Body of pancreas (tissue), 4 donors: ENCODE results near the gene PAGE3. TPM values are rescaled to one million over a fixed set of nuclear protein-coding genes. Genes with fewer than 3 reads are reported as not detected.

Experiments used
- ATAC-seq: fragments of 150-250 bp; one replicate; pipeline ENCODE4 v1.9.1; 2016
- DNase-seq, 4 donors: peaks; one replicate each; pipeline ENCODE4 v3.0.0-alpha.2; 2019
- H3K27ac ChIP-seq, 4 donors: fragments of 200-600 bp; sonication (generic); 1 replicate in 3 of 4; 2 replicates in 1 of 4; pipeline versions ENCODE4 v1.5.1 to v1.6.1; 2016 to 2019; ENCODE audit warnings: mild to moderate bottlenecking in 1 of 4, mixed read lengths in 1 of 4, moderate library complexity in 1 of 4
- H3K27me3 ChIP-seq, 2 donors: fragments of 200-600 bp; sonication (generic); one replicate each; pipeline ENCODE4 v1.6.0; 2016; ENCODE audit warnings: mild to moderate bottlenecking in 1 of 2
- H3K36me3 ChIP-seq, 2 donors: fragments of 200-600 bp; sonication (generic); replicated peaks in 1 of 2; 2 replicates each; pipeline ENCODE4 v1.5.1; 2016; ENCODE audit warnings: low read depth in 2 of 2; ENCODE audit not compliant: insufficient read depth in 1 of 2
- H3K4me1 ChIP-seq: fragments of 200-600 bp; sonication (generic); one replicate; pipeline ENCODE4 v1.6.0; 2016
- H3K4me3 ChIP-seq, 2 donors: fragments of 200-600 bp; sonication (generic); 1 replicate in 1 of 2; 2 replicates in 1 of 2; pipeline ENCODE4 v1.5.1; 2016 to 2019
- H3K9me3 ChIP-seq, 3 donors: fragments of 200-600 bp; sonication (generic); 1 replicate in 2 of 3; 2 replicates in 1 of 3; pipeline ENCODE4 v1.5.1; 2016
- CTCF ChIP-seq, 7 experiments: fragments of 450-650 bp in 4 of 7; fragments of 200-600 bp in 3 of 7; sonication (generic) in 3 of 7; IDR thresholded peaks; one replicate each; pipeline ENCODE4 v1.5.1; 2016 to 2019; ENCODE audit warnings: antibody characterized with exemption in 7 of 7
- POLR2A ChIP-seq, 3 donors: fragments of 450-650 bp; IDR thresholded peaks; one replicate each; pipeline ENCODE4 v1.6.1; 2016; ENCODE audit warnings: antibody characterized with exemption in 3 of 3, mild to moderate bottlenecking in 2 of 3
- WGBS, 2 donors: methylation state at CpG; one replicate each; pipeline ENCODE4 v1.1.5; 2017; 5-methylcytosine and 5-hydroxymethylcytosine counted together
- intact Hi-C: fragments of 100-400 bp; cut with DNase I; formaldehyde crosslinking; loops from one replicate; pipeline ENCODE4 v1.15.1; 2023
- total RNA-seq, 2 donors: library from RNA; depleted of rRNA; stranded (reverse); fragments of >200 nt; gene quantifications; one replicate each; pipeline ENCODE4 v1.1.0, GENCODE V29; 2016

The PAGE3 gene
- total RNA-seq, 2 donors from 2014 or later: not detected

GRCh38 chrX:55210931-55211677 lies 53.6 kb downstream of the PAGE3 start:
- no peak overlapping the region for H3K4me3 ChIP-seq
- no peaks in the 10 kb centered on the region for H3K9me3 ChIP-seq
- H3K27me3 ChIP-seq: no peaks in the 10 kb centered on the region
- intact Hi-C loops: no loop called here
- H3K27ac ChIP-seq: no peak overlapping the region
- no peaks in the 10 kb centered on the region for H3K4me1 ChIP-seq
- WGBS, 2 donors: 42 to 52% methylated on average over 13 of the region's 13 CpGs
- TF ChIP-seq POLR2A (IDR thresholded peaks at IDR 0.05) (no peak), CTCF (IDR thresholded peaks at IDR 0.05) (peak in 3 of 7 experiments; percentile 13 to 20 (median 18))
- no peak for ATAC-seq
- peak in 3 of 4 donors; percentile 9 to 46 (median 13) for DNase-seq
- no peaks in the 10 kb centered on the region for H3K36me3 ChIP-seq

Other genes with a start within 250 kb of the PAGE3 start
- not detected for gene ALAS2, start 233.9 kb downstream of the PAGE3 start, total RNA-seq
- gene PAGE2B, start 189.9 kb downstream of the PAGE3 start, total RNA-seq: not detected
- gene PAGE2, start 175.9 kb downstream of the PAGE3 start, total RNA-seq: not detected
- not detected for gene PAGE5, start 44.6 kb downstream of the PAGE3 start, total RNA-seq
- 10 to 100 TPM; 13.7 to 23.4 TPM for gene MAGEH1, start 187.2 kb upstream of the PAGE3 start, total RNA-seq
- gene USP51, start 224.9 kb upstream of the PAGE3 start, total RNA-seq: 1 to 10 TPM in 1 of 2 donors, under 1 TPM in 1; 0.99 to 1.6 TPM